OCI-M2 (cell line): ENCODE measurements around the gene ARMH3.
"Not testable (repeated sequence)": the region's sequence is repeated elsewhere in the genome, so short reads cannot be mapped to it uniquely, and the experiment has no call there.

Experiments used
- DNase-seq: peaks from one replicate; lab custom pipeline; 2025; ENCODE audit not compliant: unreplicated experiment; lab: John Stamatoyannopoulos, UW

Gene ARMH3

GRCh38 chr10:102055647-102056419 is at the start of gene ARMH3:
Gene ARMH3 (minus strand): TSS chr10:102056173. CDS start chr10:102040114, 16,059 bp downstream.
- DNase-seq, result peak; percentile 88

- no peak for DNase-seq
These were observed 46.4 kb upstream of the ARMH3 start for GRCh38 chr10:102102421-102102820.

GRCh38 chr10:102101152-102101551 is 45.2 kb upstream of the ARMH3 start:
- no peak for DNase-seq

GRCh38 chr10:102096449-102096848 is 40.5 kb upstream of the ARMH3 start:
- no peak for DNase-seq

- DNase-seq, result no peak
These were observed 34.8 kb upstream of the ARMH3 start for GRCh38 chr10:102090772-102091171.

- DNase-seq, result no peak
These were observed 30.2 kb upstream of the ARMH3 start for GRCh38 chr10:102086196-102086595.

GRCh38 chr10:102085336-102085735 is 29.4 kb upstream of the ARMH3 start:
- no peak for DNase-seq

GRCh38 chr10:102083541-102083940 is 27.6 kb upstream of the ARMH3 start:
- no peak for DNase-seq

- DNase-seq, result peak; percentile 55
These were observed 16.9 kb upstream of the ARMH3 start for GRCh38 chr10:102072673-102073527.

GRCh38 chr10:102069071-102069470 is 13.1 kb upstream of the ARMH3 start:
- no peak for DNase-seq

- DNase-seq, result no peak
These were observed 12.2 kb upstream of the ARMH3 start for GRCh38 chr10:102068216-102068615.

GRCh38 chr10:102067091-102067916 is 11.3 kb upstream of the ARMH3 start:
- no peak for DNase-seq

GRCh38 chr10:102066399-102067088 is 10.6 kb upstream of the ARMH3 start:
- DNase-seq, result no peak

- DNase-seq, result no peak
These were observed 9.8 kb upstream of the ARMH3 start for GRCh38 chr10:102065561-102066398.

- DNase-seq, result peak; percentile 75
These were observed 9.0 kb upstream of the ARMH3 start, which contains the start of gene HPS6 for GRCh38 chr10:102064868-102065560. Gene HPS6 (plus strand): TSS chr10:102065349. CDS start chr10:102065475, 126 bp downstream.

- no peak for DNase-seq
These were observed 8.5 kb upstream of the ARMH3 start for GRCh38 chr10:102064503-102064867.

GRCh38 chr10:102059987-102060386 is 4.0 kb upstream of the ARMH3 start:
- DNase-seq, result no peak

- DNase-seq, result not testable (repeated sequence)
These were observed 909 bp downstream of the ARMH3 start for GRCh38 chr10:102054881-102055646.
